Ishikawa (cell line): ENCODE measurements around the gene POU2F1.

Experiments
- CEBPB ChIP-seq: IDR thresholded peaks from 2 replicates; pipeline ENCODE4 v1.6.1; 2012
- TAF1 ChIP-seq: IDR thresholded peaks from 2 replicates; pipeline ENCODE4 v1.6.1; 2012; ENCODE audit warnings: low read depth, mild to moderate bottlenecking

DNA sequence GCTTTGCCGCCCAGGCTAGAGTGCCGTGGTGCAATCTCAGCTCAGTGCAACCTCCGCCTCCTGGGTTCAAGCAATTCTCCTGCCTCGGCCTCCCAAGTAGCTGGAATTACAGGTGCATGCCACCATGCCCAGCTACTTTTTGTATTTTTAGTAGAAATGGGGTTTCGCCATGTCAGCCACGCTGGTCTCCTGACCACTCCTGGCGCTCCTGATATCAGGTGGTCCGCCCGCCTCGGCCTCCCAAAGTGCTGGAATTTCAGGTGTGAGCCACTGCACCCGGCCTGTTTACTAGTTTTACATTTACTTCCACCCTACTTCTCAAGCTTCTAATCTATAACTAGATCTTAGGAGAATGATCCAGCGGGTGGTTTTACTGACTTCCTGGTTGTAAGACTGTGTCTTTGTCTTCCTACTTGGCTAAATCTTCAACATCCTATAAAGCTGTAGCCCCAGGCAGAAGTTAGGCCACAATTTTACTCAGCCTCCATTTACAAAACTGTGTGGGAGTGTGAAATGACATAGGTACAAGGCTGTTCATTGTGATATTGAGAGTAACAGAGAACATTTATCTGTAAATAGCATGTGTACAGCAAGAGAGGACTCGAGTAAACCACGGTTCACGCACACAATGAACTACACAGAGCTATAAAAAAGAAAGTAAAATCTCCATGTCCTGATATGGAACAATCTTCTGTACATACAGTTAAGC is 9.6 kb upstream of the POU2F1 start:
- TF ChIP-seq TAF1 (no peak), CEBPB (no peak)
